GM23338 (cell line): ENCODE measurements around the gene STK38L.

Source experiments
- CTCF ChIP-seq, 2 experiments: fragments of 200-600 bp in 1 of 2; sonication (generic) in 1 of 2; conservative IDR thresholded peaks; 2 replicates each; pipeline versions ENCODE4 v1.5.1 to v1.6.1; 2016 to 2017; ENCODE audit warnings: antibody characterized with exemption in 2 of 2, low read depth in 2 of 2, mild to moderate bottlenecking in 2 of 2, moderate library complexity in 1 of 2
- ZNF331 ChIP-seq: fragments of 250-450 bp; sonication (Bioruptor Pico); IDR thresholded peaks from 2 replicates; pipeline ENCODE4 v1.5.0; 2020; ENCODE audit warnings: low read depth, mild to moderate bottlenecking, moderate library complexity

GRCh38 chr12:27319848-27320247, 75.8 kb downstream of the STK38L start:
- TF ChIP-seq CTCF (conservative IDR thresholded peaks at IDR 0.05; ENCODE audit: low read depth in 2 of 2), result no peak
- no peak for TF ChIP-seq ZNF331 (CRISPR knock-in tag)
